ENCODE results near the gene SSNA1.

The SSNA1 gene

GRCh38 chr9:137191245-137191644, 2.8 kb downstream of the SSNA1 start:
- FAIRE-seq (no peak), DNase-seq (ENCODE audit: insufficient read length) (no peak)
- TF ChIP-seq POLR2A (IDR thresholded peaks at IDR 0.05; ENCODE audit: low read depth, low read length) (no peak), TAF1 (IDR thresholded peaks at IDR 0.05; ENCODE audit: borderline replicate concordance, low read depth, low read length) (no peak), POLR2AphosphoS5 (IDR thresholded peaks at IDR 0.05; ENCODE audit: low read depth, low read length) (no peak)

- TF ChIP-seq POLR2AphosphoS5 (IDR thresholded peaks at IDR 0.05; ENCODE audit: low read depth, low read length) (no peak), POLR2A (IDR thresholded peaks at IDR 0.05; ENCODE audit: low read depth, low read length) (no peak)
- DNase-seq (ENCODE audit: insufficient read length) = no peak
- FAIRE-seq = no peak
Observed at GRCh38 chr9:137191691-137192447, 3.4 kb downstream of the SSNA1 start.

- FAIRE-seq = no peak
- no peak for TF ChIP-seq TAF1 (IDR thresholded peaks at IDR 0.05; ENCODE audit: borderline replicate concordance, low read depth, low read length)
- no peak for TF ChIP-seq POLR2A (IDR thresholded peaks at IDR 0.05; ENCODE audit: low read depth, low read length)
- TF ChIP-seq POLR2AphosphoS5 (IDR thresholded peaks at IDR 0.05; ENCODE audit: low read depth, low read length) = no peak
- DNase-seq (ENCODE audit: insufficient read length) = no peak
Observed at GRCh38 chr9:137192448-137192780, 3.9 kb downstream of the SSNA1 start.

- TF ChIP-seq POLR2A (IDR thresholded peaks at IDR 0.05; ENCODE audit: low read depth, low read length) (no peak), TAF1 (IDR thresholded peaks at IDR 0.05; ENCODE audit: borderline replicate concordance, low read depth, low read length) (no peak), POLR2AphosphoS5 (IDR thresholded peaks at IDR 0.05; ENCODE audit: low read depth, low read length) (no peak)
- FAIRE-seq = no peak
- no peak for DNase-seq (ENCODE audit: insufficient read length)
Observed at GRCh38 chr9:137192859-137193258, 4.4 kb downstream of the SSNA1 start.

- TF ChIP-seq TAF1 (IDR thresholded peaks at IDR 0.05; ENCODE audit: borderline replicate concordance, low read depth, low read length) (no peak), POLR2A (IDR thresholded peaks at IDR 0.05; ENCODE audit: low read depth, low read length) (no peak), POLR2AphosphoS5 (IDR thresholded peaks at IDR 0.05; ENCODE audit: low read depth, low read length) (no peak)
- no peak for DNase-seq (ENCODE audit: insufficient read length)
- no peak for FAIRE-seq
Observed at GRCh38 chr9:137193771-137194170, 5.3 kb downstream of the SSNA1 start.

GRCh38 chr9:137194388-137194787, 5.9 kb downstream of the SSNA1 start:
- FAIRE-seq (no peak), DNase-seq (ENCODE audit: insufficient read length) (no peak)
- TF ChIP-seq POLR2AphosphoS5 (IDR thresholded peaks at IDR 0.05; ENCODE audit: low read depth, low read length) (no peak), POLR2A (IDR thresholded peaks at IDR 0.05; ENCODE audit: low read depth, low read length) (no peak)

GRCh38 chr9:137194909-137195308, 6.4 kb downstream of the SSNA1 start:
- FAIRE-seq (no peak), DNase-seq (ENCODE audit: insufficient read length) (no peak)
- TF ChIP-seq POLR2A (IDR thresholded peaks at IDR 0.05; ENCODE audit: low read depth, low read length) (no peak), POLR2AphosphoS5 (IDR thresholded peaks at IDR 0.05; ENCODE audit: low read depth, low read length) (no peak), TAF1 (IDR thresholded peaks at IDR 0.05; ENCODE audit: borderline replicate concordance, low read depth, low read length) (no peak)

GRCh38 chr9:137195525-137196220, 7.2 kb downstream of the SSNA1 start:
- no peak for TF ChIP-seq POLR2AphosphoS5 (IDR thresholded peaks at IDR 0.05; ENCODE audit: low read depth, low read length)
- TF ChIP-seq TAF1 (IDR thresholded peaks at IDR 0.05; ENCODE audit: borderline replicate concordance, low read depth, low read length) = no peak
- no peak for TF ChIP-seq POLR2A (IDR thresholded peaks at IDR 0.05; ENCODE audit: low read depth, low read length)
- no peak for DNase-seq (ENCODE audit: insufficient read length)
- FAIRE-seq = no peak

GRCh38 chr9:137198051-137198901, 9.8 kb downstream of the SSNA1 start:
- no peak for DNase-seq (ENCODE audit: insufficient read length)
- TF ChIP-seq TAF1 (IDR thresholded peaks at IDR 0.05; ENCODE audit: borderline replicate concordance, low read depth, low read length) (no peak), POLR2A (IDR thresholded peaks at IDR 0.05; ENCODE audit: low read depth, low read length) (no peak), POLR2AphosphoS5 (IDR thresholded peaks at IDR 0.05; ENCODE audit: low read depth, low read length) (no peak)
- FAIRE-seq = no peak

GRCh38 chr9:137198902-137199283, 10.4 kb downstream of the SSNA1 start:
- no peak for FAIRE-seq
- TF ChIP-seq TAF1 (IDR thresholded peaks at IDR 0.05; ENCODE audit: borderline replicate concordance, low read depth, low read length) = no peak
- no peak for TF ChIP-seq POLR2A (IDR thresholded peaks at IDR 0.05; ENCODE audit: low read depth, low read length)
- TF ChIP-seq POLR2AphosphoS5 (IDR thresholded peaks at IDR 0.05; ENCODE audit: low read depth, low read length) = no peak
- no peak for DNase-seq (ENCODE audit: insufficient read length)

GRCh38 chr9:137199411-137200121, 11.1 kb downstream of the SSNA1 start:
- DNase-seq (ENCODE audit: insufficient read length) (no peak), FAIRE-seq (no peak)
- TF ChIP-seq POLR2A (IDR thresholded peaks at IDR 0.05; ENCODE audit: low read depth, low read length) (no peak), POLR2AphosphoS5 (IDR thresholded peaks at IDR 0.05; ENCODE audit: low read depth, low read length) (no peak), TAF1 (IDR thresholded peaks at IDR 0.05; ENCODE audit: borderline replicate concordance, low read depth, low read length) (no peak)
